HuH-7.5 (cell line): ENCODE results near the gene UCHL3.
A peak's percentile ranks its signal among the peaks of the same experiment; 100 is the strongest.

Experiments
- DNase-seq: peaks from one replicate; pipeline ENCODE4 v3.0.0; 2011; ENCODE audit warnings: low spot score

Gene UCHL3

GRCh38 chr13:75550159-75550567, 572 bp downstream of the UCHL3 start:
- DNase-seq, result no peak

DNA sequence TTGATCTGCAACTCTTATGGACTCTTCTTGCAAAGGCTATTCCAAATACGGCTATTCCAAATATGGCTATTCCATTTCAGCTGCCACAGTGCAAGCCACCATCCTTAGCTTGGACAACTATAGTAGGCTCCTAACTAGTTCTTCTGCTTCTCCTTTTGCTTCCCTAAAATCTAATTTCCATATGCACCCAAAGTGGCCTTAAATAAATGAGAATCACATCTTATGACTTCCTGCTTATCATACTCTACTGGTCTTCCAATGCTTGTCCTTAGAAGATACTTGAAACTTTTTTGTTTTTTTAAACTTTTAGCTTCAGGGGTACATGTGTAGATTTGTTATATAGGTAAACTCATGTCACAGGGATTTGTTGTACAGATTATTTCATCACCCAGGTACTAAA, 4.9 kb downstream of the UCHL3 start:
- no peak for DNase-seq

- DNase-seq, result no peak
These were observed 5.4 kb downstream of the UCHL3 start for GRCh38 chr13:75554981-75555380.

- DNase-seq, result no peak
These were observed 6.2 kb downstream of the UCHL3 start for GRCh38 chr13:75555836-75556235.

DNA sequence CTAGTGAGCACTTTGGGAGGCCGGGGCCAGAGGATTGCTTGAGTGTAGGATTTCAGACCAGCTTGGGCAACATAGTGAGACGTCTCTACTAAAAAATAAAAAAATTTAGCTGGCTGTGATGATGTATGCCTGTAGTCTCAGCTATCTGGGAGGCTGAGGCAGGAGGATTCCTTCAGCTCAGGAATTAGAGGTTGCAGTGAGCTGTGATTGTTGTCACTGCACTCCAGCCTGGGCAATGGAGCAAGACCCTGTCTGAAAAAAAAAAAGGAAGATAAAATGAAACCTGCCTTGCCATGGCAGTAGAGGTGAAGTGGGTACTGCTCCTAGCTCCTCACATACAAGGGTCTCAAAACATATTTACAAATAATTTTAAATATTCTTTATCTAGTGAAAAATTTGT, 7.4 kb downstream of the UCHL3 start:
- DNase-seq, result no peak

DNA sequence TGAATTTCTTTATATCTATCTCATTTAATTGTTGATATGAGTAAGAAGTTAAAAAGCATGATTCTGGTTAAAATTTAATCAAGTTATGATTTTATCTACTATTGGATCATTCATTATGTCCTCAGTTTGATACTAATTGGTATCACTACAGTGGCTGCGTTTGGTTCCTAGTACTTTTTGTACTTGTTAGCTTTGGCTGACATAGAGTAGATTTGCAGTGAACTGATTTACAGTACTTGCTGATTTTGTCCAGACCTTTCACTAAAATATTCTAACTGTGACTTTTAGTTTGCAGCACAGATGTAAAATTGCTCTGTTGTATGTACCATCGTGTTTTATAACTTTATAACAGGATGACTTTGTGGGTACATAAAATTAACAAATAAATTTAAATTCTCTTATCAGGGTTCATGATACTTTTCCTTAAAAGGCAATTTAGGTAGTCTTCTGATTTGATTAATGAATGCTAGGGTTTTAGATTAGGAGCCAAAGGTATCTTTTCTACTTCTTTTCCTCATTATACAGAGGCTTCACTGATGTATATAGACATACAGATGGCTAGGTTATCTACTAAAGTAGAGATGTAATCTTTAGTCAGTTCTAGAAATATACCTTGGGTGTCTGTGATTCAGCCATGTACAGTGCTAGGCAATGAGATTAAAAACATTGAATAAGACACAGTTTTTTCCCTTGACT, 8.7 kb downstream of the UCHL3 start:
- no peak for DNase-seq

DNA sequence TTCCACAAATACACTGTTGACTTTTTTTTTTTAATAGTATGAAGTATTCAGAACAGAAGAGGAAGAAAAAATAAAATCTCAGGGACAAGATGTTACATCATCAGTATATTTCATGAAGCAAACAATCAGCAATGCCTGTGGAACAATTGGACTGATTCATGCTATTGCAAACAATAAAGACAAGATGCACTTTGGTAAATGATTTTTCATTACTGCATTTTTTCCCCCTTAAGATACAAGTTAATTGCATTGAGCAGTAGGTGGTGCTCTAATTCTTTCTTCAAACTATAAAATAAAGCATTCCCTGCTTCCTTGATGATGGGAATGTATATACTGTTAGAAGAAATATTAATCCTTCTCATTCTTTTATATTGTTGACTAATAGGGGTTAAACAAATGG, 17.1 kb downstream of the UCHL3 start:
- DNase-seq, result no peak

GRCh38 chr13:75569576-75569975, 20.0 kb downstream of the UCHL3 start:
- DNase-seq, result no peak

GRCh38 chr13:75579529-75579928, 29.9 kb downstream of the UCHL3 start:
- no peak for DNase-seq

DNA sequence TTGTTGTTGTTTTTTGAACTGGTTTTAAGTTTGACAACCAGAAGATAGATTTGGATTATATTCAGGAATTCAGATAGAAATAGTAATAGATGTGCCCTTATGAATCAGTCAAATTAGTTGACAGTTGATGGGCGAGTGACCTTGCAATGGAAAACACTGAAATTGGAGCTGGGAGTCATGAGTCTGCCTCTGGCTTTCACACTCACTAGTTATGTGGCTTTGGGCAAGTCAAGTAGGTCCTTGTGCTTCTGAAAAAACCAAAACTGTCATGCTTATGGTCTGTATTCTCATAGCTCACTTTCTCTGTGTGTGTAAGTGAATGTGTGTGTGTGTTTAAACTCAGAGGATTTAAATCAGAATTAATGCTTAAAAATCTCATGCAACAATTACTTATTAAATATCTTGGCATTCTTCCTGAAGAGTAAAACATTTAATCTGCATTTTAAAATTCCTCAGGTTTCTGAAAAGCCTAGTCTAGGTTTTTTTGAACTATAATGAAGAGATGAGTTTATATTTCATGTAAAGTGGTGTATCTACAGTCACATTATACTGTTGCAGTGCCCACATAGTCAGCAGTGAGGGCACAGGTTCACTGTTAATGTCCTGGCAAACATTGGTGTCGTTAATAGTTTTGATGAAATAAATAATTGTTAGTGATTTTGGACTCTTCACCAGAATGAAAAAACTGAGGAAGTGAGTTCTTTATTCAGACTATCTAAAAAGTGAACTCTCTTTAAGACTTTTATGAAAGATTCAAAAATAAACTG, 32.5 kb downstream of the UCHL3 start:
- DNase-seq, result no peak

- DNase-seq, result no peak
These were observed 33.5 kb downstream of the UCHL3 start for GRCh38 chr13:75583091-75583490.

DNA sequence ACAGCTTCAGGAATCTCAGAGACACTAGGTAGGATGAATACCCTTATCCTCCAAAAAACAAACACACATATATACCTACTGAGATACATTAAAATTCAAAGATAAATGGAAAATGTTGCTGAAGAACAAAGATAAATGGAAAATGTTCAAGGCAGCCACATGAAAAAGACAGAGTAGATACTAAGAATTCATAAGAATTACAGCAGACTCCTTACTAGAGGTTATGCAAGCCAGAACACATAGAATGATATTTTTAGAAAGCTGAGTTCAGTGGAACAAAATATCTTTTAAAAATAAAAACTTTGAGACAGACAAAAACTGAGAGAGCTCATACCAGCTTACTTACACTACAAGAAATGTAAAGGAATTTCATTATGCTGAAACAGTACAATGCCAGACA, 35.6 kb downstream of the UCHL3 start:
- DNase-seq, result no peak

- peak; percentile 7 for DNase-seq
These were observed 38.1 kb downstream of the UCHL3 start for GRCh38 chr13:75587679-75588078.

DNA sequence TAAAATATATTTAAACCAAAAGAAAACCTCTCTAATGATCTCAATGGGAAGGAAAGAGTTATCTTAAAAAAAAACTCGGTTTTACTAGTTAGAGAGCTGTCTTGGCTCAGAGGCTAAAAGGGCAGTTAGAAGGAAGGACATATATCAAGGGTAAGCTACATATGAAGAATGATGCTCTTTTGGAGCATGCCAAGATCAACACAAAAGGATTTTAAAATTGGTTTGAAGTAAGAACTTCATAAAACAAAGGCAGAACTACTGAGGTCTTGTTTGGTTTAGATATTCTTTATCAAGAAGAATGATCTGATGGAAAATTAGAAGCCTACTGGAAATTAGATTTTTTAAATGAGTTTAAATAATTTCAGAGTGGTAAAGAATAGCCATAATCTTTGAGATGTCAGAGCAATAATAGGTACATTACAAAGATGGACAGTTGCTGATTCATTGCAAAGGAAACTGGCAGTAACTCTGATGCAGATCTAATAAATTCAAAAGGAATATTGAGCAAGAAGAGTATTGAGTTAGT, 47.1 kb downstream of the UCHL3 start:
- DNase-seq, result no peak

GRCh38 chr13:75600371-75600770, 50.8 kb downstream of the UCHL3 start:
- DNase-seq, result no peak

- no peak for DNase-seq
These were observed 53.4 kb downstream of the UCHL3 start for GRCh38 chr13:75603038-75603437.

- DNase-seq, result no peak
These were observed 57.9 kb downstream of the UCHL3 start for GRCh38 chr13:75607447-75607846.

DNA sequence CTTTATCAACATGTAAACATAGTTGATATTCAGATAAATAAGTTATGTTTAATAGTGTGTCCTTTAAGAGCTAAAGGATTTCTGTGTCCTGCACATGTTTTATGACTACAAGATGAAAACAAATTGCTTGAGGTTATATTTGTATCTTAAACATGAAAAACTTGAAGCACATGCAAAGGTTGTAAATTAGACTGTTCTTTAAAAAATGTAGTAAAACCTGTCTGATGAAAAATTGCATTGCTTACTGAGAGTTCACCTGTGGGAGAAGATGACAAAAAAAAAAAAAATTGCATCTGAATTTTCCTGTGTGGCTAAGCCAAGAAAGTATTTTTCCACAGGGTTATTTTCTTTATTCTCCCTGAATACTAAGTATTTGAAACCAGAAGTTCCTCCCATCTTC, 60.9 kb downstream of the UCHL3 start:
- no peak for DNase-seq

DNA sequence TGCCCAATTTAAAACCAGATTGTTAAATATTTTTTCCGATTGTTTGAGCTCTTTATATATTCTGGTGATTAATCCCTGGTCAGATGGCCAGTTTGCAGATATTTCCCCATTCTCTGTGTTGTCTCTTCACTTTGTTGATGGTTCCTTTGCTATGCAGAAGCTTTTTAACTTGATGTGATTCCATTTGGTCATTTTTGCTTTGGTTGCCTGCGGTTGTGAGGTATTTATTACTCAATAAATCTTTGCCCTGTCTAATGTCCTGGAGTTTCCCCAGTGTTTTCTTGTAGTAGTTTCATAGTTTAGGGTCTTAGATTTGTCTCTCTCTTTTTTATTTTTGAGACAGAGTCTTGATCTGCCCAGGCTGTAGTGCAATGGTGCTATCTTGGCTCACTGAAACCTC, 62.8 kb downstream of the UCHL3 start:
- DNase-seq, result no peak

GRCh38 chr13:75617230-75617629, 67.6 kb downstream of the UCHL3 start:
- no peak for DNase-seq

- DNase-seq, result no peak
These were observed 68.7 kb downstream of the UCHL3 start for GRCh38 chr13:75618308-75618707.

DNA sequence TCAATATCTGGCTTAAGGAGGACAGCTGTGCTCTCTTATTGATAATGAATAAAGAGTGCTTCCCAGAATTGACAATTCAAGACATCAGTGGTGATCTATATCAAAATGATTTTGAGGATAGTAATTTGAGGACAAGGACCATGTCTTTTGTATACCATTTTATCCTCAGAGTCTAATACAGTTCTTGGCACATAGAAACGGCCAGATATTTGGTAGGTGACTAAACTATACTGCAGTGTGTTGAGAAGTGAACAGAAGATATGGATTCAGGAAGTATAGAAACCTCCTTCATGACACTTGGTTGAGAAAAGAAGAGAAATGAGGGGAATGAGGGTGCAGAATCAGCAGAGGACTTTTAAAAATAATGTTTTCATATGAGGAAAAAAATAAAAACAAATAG, 70.4 kb downstream of the UCHL3 start:
- DNase-seq, result no peak

GRCh38 chr13:75621147-75621546, 71.6 kb downstream of the UCHL3 start:
- DNase-seq, result no peak

- no peak for DNase-seq
These were observed 79.2 kb downstream of the UCHL3 start for GRCh38 chr13:75628801-75629200.
